HCT116 (cell line): ENCODE results near the gene MAML2. TPM values are rescaled to one million over a fixed set of nuclear protein-coding genes. Genes with fewer than 3 reads are reported as not detected.

Source experiments
- ATAC-seq: fragments of 200-7000 bp; cut with Tn5 transposase; 2 replicates; pipeline ENCODE4 v1.9.1; 2020; ENCODE audit warnings: mild to moderate bottlenecking, moderate library complexity
- BruUV-seq: library from RNA; stranded (reverse); fragments of 400-500 nt; replicated peaks from 2 replicates; lab custom pipeline; 2021; lab: Mats Ljungman, UMichigan
- CTCF ChIA-PET: fragments of 300-600 bp; sonication (Branson Sonifier 250); formaldehyde crosslinking; loops from one replicate; lab custom pipeline; 2021; ENCODE audit warnings: antibody characterized with exemption; lab: Charles Lee
- POLR2A ChIA-PET: fragments of 300-600, 350-600 bp; sonication (Branson Sonifier 250); formaldehyde crosslinking; loops from one replicate; lab custom pipeline; 2021; ENCODE audit warnings: antibody characterized with exemption; lab: Charles Lee
- RAD21 ChIA-PET, 2 experiments: fragments of 300-600 bp; sonication (Branson Sonifier 250); formaldehyde crosslinking; loops; one replicate each; lab custom pipeline; 2023; ENCODE audit warnings: low total read pairs in 2 of 2; ENCODE audit not compliant: uncharacterized antibody in 2 of 2, unreplicated experiment in 2 of 2, low non-redundant PET in 1 of 2; lab: Charles Lee
- DNase-seq: peaks from one replicate; pipeline ENCODE4 v3.0.0-alpha.2; 2010; ENCODE audit warnings: low read depth, low spot score
- H2AFZ ChIP-seq: fragments of 200-600 bp; shearing (Covaris generic), sonication (generic); 2 replicates; pipeline ENCODE4 v1.6.1; 2017; ENCODE audit warnings: low read depth, mixed run types, mixed read lengths, antibody characterized with exemption, low read length; ENCODE audit not compliant: poor library complexity, severe bottlenecking
- H3K27ac ChIP-seq: 2 replicates; pipeline ENCODE4 v1.5.1; 2012; ENCODE audit warnings: low read depth, low read length
- H3K27me3 ChIP-seq: fragments of 200-600 bp; sonication (generic); 2 replicates; pipeline ENCODE4 v1.6.1; 2016; ENCODE audit warnings: mixed run types, low read length, mixed read lengths; ENCODE audit not compliant: insufficient read depth
- H3K36me3 ChIP-seq, 2 experiments: fragments of 200-500 bp in 1 of 2; fragments of 200-600 bp in 1 of 2; sonication (Bioruptor generic) in 1 of 2; sonication (generic) in 1 of 2; 2 replicates each; pipeline versions ENCODE4 v1.5.1 to v1.6.1; 2014 to 2016; ENCODE audit warnings: low read length in 2 of 2, inconsistent platforms in 1 of 2, mixed read lengths in 1 of 2, mixed run types in 1 of 2; ENCODE audit not compliant: insufficient read depth in 2 of 2, control insufficient read depth in 1 of 2
- H3K4me1 ChIP-seq, 2 experiments: fragments of 200-600 bp in 1 of 2; sonication (generic) in 1 of 2; 2 replicates each; pipeline versions ENCODE4 v1.5.1 to v1.6.1; 2012 to 2017; ENCODE audit warnings: low read length in 2 of 2, inconsistent platforms in 1 of 2, mild to moderate bottlenecking in 1 of 2, mixed read lengths in 1 of 2, mixed run types in 1 of 2, moderate library complexity in 1 of 2; ENCODE audit not compliant: insufficient read depth in 2 of 2, control insufficient read depth in 1 of 2
- H3K4me2 ChIP-seq: fragments of 200-600 bp; sonication (generic); 2 replicates; pipeline ENCODE4 v1.6.1; 2017; ENCODE audit warnings: mixed run types, low read length, mixed read lengths
- H3K4me3 ChIP-seq, 2 experiments: fragments of 200-600 bp in 1 of 2; sonication (generic) in 1 of 2; replicated peaks in 1 of 2; 2 replicates each; pipeline ENCODE4 v1.5.1; 2011 to 2016; ENCODE audit warnings: low read length in 2 of 2, control low read depth in 1 of 2, low read depth in 1 of 2, mild to moderate bottlenecking in 1 of 2, mixed read lengths in 1 of 2, mixed run types in 1 of 2
- H3K79me2 ChIP-seq: fragments of 200-600 bp; sonication (generic); 2 replicates; pipeline ENCODE4 v1.6.1; 2017; ENCODE audit warnings: mild to moderate bottlenecking, mixed run types, low read length, moderate library complexity, mixed read lengths; ENCODE audit not compliant: insufficient read depth
- H3K9ac ChIP-seq: fragments of 200-600 bp; sonication (generic); 2 replicates; pipeline ENCODE4 v1.6.1; 2016; ENCODE audit warnings: low read length, mixed read lengths
- H3K9me2 ChIP-seq: fragments of 200-600 bp; sonication (generic), shearing (Covaris generic); 2 replicates; pipeline ENCODE4 v1.6.1; 2017; ENCODE audit warnings: mixed run types, mild to moderate bottlenecking, moderate library complexity; ENCODE audit not compliant: insufficient read depth
- H3K9me3 ChIP-seq, 2 experiments: fragments of 200-500 bp in 1 of 2; fragments of 200-600 bp in 1 of 2; sonication (Bioruptor generic) in 1 of 2; sonication (generic) in 1 of 2; 2 replicates each; pipeline ENCODE4 v1.6.1; 2014 to 2017; ENCODE audit warnings: low read length in 2 of 2, mixed read lengths in 2 of 2, inconsistent platforms in 1 of 2, low read depth in 1 of 2, mild to moderate bottlenecking in 1 of 2, mixed run types in 1 of 2, moderate library complexity in 1 of 2; ENCODE audit not compliant: control insufficient read depth in 1 of 2, insufficient read depth in 1 of 2
- H4K20me1 ChIP-seq: fragments of 200-600 bp; sonication (generic), shearing (Covaris generic); 2 replicates; pipeline ENCODE4 v1.6.1; 2017; ENCODE audit warnings: mixed run types, mild to moderate bottlenecking, moderate library complexity; ENCODE audit not compliant: insufficient read depth
- CBX3 ChIP-seq: IDR thresholded peaks from 2 replicates; pipeline ENCODE4 v1.6.1; 2012; ENCODE audit warnings: low read depth
- CEBPB ChIP-seq: IDR thresholded peaks from 2 replicates; pipeline ENCODE4 v1.6.1; 2012; ENCODE audit warnings: low read depth
- EGR1 ChIP-seq: IDR thresholded peaks from 2 replicates; pipeline ENCODE4 v1.6.1; 2012; ENCODE audit warnings: low read depth
- EZH2 ChIP-seq: fragments of 200-600 bp; sonication (generic); IDR thresholded peaks from 2 replicates; pipeline ENCODE4 v1.6.1; 2017; ENCODE audit warnings: antibody characterized with exemption, mixed run types
- FOSL1 ChIP-seq: IDR thresholded peaks from 2 replicates; pipeline ENCODE4 v1.6.1; 2012; ENCODE audit warnings: low read depth
- JUND ChIP-seq: IDR thresholded peaks from 2 replicates; pipeline ENCODE4 v1.6.1; 2012
- POLR2AphosphoS5 ChIP-seq: IDR thresholded peaks from 2 replicates; pipeline ENCODE4 v1.6.1; 2011; ENCODE audit warnings: mild to moderate bottlenecking, low read depth, low read length, moderate library complexity
- RAD21 ChIP-seq: IDR thresholded peaks from 2 replicates; pipeline ENCODE4 v1.6.1; 2012; ENCODE audit warnings: low read depth, mild to moderate bottlenecking
- REST ChIP-seq: IDR thresholded peaks from 2 replicates; pipeline ENCODE4 v1.6.1; 2012; ENCODE audit warnings: low read depth
- SP1 ChIP-seq: IDR thresholded peaks from 2 replicates; pipeline ENCODE4 v1.6.1; 2012; ENCODE audit warnings: low read depth
- TCF7L2 ChIP-seq: IDR thresholded peaks from 2 replicates; pipeline ENCODE4 v1.7.0; 2011; ENCODE audit warnings: borderline replicate concordance, inconsistent platforms; ENCODE audit not compliant: insufficient read depth, insufficient read length; ENCODE audit errors: extremely low read depth
- ZNF274 ChIP-seq: fragments of 200-500 bp; sonication (Bioruptor generic); IDR thresholded peaks from 2 replicates; pipeline ENCODE4 v1.6.1; 2014; ENCODE audit warnings: mild to moderate bottlenecking, low read depth, low read length, inconsistent platforms
- intact Hi-C: fragments of 100-400 bp; cut with micrococcal nuclease; formaldehyde crosslinking; loops from 2 replicates; pipeline ENCODE4 v1.10.0; 2022
- total RNA-seq: library from RNA; stranded (reverse); gene quantifications from one replicate; pipeline ENCODE4 v1.2.1, GENCODE V29; 2021; ENCODE audit not compliant: unreplicated experiment

The MAML2 gene
- total RNA-seq, 1 experiment from 2014 or later, result 2.6 TPM

- no peaks in the 10 kb centered on the region for H3K79me2 ChIP-seq
- H3K9ac ChIP-seq, result no peak overlapping the region
- RAD21 ChIA-PET, result no interaction called here
- H3K4me3 ChIP-seq, result no peak overlapping the region
- H3K27ac ChIP-seq, result no peak overlapping the region
- ATAC-seq (no peak), DNase-seq (no peak)
- BruUV-seq, result no TSS peak
- H4K20me1 ChIP-seq, result no peaks in the 10 kb centered on the region
- TF ChIP-seq CBX3 (no peak), CEBPB (no peak), JUND (no peak), TCF7L2 (no peak), EGR1 (no peak), ZNF274 (no peak), POLR2AphosphoS5 (no peak), FOSL1 (no peak), SP1 (no peak), EZH2 (no peak), REST (no peak), RAD21 (no peak)
- TF ChIP-seq, all 23 proteins: peak for 0
- H3K9me2 ChIP-seq, result no peaks in the 10 kb centered on the region
- no peaks in the 10 kb centered on the region for H3K36me3 ChIP-seq
- intact Hi-C loops, result no loop called here
- H3K27me3 ChIP-seq, result no peaks in the 10 kb centered on the region
- ChIA-PET POLR2A (no interaction called here), CTCF (interaction anchor here (1.0 kb wide), 1 partner anchor 307 kb away, joined by 3 read pairs; the partner anchor contains the start of gene MAML2)
- no peaks in the 10 kb centered on the region for H3K9me3 ChIP-seq
- H3K4me2 ChIP-seq, result no peak overlapping the region
- peaks cover 0 to 12% of the 10 kb centered on the region in 2 experiments; a peak in 2 of 4 replicates for H3K4me1 ChIP-seq
- H2AFZ ChIP-seq, result no peak overlapping the region
Measured at GRCh38 chr11:96035740-96036078, 307.3 kb downstream of the MAML2 start.
